Effector CD8-positive, alpha-beta T cell (primary cell): ENCODE results near the gene PARD3B.

Experiments used
- DNase-seq: peaks from one replicate; lab custom pipeline; 2025; lab: John Stamatoyannopoulos, UW

The PARD3B gene

DNA sequence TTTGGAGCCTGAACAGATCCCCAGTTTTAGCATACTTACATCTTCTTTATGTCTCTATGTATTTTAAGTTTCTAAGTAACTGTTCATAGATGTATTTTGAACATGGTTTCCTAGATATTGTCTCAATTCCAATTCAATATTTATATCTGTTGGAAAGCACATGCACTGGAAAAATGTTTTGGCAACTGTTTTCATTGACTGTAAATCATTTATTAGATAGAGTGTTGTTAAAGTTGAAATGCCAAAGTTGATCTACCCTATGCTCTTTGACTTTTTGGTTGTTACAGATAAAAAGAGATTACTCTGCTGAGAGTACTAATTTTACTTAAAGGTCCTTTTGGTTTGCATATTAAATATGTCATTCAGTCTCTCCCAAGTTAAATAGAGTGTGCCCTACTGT is 792.0 kb downstream of the PARD3B start:
- DNase-seq: no peak

DNA sequence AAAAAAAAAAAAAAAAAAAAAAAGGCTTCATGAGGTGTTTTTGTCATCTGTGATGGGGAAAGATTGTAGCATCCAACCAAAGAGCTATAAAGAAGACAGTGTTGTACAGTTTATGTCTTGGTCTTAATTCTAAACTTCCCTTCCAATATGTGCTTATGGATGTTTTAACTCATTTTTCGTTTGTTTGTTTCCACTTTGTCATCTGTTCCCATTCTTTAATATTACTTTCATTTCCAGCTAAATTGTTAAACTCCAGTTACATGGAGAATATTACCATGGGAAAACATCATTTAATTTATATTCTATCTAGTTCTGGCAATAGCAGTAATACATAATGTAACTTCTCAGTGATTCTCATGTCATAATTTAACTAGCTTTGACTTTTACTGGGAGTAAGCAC is 792.9 kb downstream of the PARD3B start:
- DNase-seq: no peak

DNA sequence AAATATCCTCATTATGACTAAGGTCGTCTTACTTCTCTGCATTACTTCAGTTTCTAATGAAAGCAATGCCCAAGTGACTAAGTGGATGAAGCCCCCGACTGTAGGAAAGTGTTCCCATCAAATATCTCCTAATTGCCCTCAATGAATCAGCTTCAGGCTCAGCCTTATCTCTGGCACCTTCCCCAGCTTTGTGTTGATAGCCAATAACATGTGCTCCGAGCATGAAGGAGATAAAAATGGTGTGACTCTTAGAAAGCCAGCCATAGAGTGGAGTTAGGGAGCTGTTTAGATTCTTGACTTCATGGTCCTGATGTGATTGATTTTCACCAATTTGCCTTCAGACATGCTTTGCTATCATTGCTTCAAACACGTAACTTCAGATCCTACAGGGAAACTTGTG is 797.8 kb downstream of the PARD3B start:
- no peak for DNase-seq

DNA sequence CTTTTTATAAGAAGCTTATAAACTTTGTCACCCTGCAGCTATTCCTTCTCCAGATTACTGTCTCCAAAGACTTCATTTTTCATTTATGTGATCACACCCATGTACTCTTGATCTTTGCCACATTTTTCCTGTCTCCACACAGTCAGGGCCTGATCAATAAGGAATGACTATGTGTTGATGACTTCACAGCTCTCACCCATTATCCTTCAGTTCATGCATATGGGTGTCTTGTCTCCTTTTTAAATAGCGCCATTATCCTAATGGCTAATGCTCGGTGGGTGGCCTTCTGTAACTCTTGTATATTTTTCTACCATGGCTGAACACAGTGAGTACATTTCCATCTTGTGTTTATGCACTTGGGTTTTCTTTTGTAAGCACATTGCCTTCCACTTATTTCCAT is 801.4 kb downstream of the PARD3B start:
- DNase-seq: no peak

DNA sequence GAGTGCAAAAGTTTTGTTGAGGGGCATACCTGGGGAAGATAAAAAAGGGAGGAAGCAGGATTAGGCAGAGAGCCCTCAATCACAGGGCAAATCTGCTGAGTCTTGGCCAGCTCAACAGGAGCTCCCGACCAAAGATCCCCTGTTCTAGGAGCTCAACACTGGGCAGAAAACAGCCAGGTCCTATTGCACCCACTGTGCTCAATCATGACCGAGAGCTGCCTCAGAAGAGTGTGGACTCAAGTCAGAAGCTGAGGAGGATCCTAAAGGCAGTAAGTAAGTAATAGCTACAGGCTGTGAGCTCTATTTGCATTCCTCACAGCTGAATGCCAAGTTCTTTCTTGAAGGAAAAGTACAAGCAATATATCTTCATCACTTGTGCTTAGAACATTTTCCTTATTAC is 802.6 kb downstream of the PARD3B start:
- no peak for DNase-seq

GRCh38 chr2:205352094-205352493 is 806.8 kb downstream of the PARD3B start:
- DNase-seq: no peak

DNA sequence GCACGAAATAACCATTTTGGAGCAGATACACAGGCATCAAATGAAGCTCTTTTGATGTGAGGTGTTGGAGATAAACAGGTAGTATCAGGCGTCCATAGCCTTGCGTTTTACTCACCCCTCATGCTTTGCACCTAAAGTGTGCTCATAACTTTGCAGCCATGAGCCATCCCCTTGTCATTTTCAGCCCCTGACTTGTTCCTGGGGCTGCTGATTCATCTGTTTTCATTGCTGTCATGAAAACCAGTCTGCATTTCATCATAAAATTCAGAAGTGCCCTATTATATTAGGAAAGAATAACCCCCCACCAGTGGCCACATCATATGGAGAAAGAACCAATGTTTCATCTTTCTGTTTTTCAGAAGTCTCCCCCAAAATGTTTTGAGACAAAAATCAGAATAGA is 807.3 kb downstream of the PARD3B start:
- no peak for DNase-seq

- no peak for DNase-seq
These were observed 812.5 kb downstream of the PARD3B start for GRCh38 chr2:205357732-205358131.

DNA sequence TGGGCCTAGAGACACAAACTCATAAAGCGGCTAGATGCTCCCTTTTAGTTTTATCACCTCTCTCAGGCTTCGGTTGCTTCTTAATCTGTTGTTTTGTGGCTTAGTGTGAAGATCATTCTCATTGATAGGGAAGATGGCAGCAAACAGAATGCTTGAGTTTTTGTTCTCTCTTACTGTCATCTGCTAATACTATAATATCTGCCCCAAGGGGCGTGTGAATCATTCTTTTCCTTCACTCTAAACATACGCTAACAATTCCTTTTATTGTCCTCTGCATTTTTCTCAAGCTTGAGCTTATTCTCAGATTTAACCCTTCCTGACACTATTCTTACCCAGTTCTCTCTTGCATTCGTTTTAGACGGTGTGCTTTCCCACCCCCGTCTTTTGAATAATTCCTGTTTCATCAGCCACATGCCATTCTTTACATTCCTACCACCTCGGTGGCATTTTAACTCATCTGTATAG is 813.1 kb downstream of the PARD3B start:
- DNase-seq: no peak

DNA sequence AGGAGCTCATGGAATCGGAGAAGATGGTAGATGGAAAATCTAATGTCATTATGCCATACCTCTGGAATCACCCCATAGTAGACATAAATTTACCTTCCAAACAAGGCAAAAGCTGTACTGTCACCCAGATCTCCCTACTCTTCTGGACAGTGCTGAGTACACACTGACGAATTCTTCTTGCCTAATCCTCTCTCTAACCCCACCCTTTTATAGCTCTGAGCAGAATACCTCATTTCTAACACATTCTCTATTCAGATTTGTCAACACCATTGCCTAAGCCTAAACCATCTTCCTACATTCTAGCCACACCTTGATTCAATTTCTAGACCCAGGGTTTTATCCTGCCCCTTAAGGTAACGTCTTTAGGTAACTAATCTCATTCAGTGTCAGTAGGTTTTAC is 816.0 kb downstream of the PARD3B start:
- DNase-seq: no peak

GRCh38 chr2:205361970-205362369 is 816.7 kb downstream of the PARD3B start:
- no peak for DNase-seq

- DNase-seq: no peak
These were observed 819.0 kb downstream of the PARD3B start for GRCh38 chr2:205364261-205364660.

DNA sequence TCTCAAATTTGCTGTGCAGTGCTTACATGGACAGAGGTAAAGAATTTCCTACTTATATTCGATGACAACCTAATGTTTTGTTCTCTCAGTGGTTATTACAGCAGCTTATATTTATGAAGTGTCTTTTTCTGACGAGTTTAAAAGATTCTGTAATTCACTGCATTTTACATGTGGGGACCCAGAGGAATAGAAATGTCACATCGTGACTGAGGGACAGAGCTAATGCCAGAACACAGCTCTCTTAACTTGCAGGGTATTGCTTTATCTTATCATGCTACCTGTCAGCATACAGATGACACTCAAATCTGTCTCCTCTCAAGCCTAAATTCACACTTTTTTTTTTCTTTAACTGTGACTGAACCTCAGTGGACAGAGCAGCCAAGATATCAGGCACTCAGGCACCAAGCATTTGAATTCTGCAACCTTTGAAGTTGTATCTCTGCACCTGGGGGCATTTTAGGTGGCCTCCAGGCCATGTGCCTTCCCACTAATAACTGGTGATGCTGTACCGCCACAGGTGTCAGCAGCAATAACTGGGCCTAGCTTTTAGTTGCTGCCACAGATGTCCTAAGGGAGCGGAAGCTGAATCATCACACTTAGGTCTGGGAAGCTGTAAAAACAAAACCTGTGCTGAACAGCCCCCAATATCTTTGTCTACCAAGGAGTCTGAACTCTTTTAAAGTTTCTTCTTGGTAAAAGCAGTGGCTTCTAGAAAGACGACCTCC is 821.2 kb downstream of the PARD3B start:
- no peak for DNase-seq

- DNase-seq: no peak
These were observed 822.2 kb downstream of the PARD3B start for GRCh38 chr2:205367331-205367935.

DNA sequence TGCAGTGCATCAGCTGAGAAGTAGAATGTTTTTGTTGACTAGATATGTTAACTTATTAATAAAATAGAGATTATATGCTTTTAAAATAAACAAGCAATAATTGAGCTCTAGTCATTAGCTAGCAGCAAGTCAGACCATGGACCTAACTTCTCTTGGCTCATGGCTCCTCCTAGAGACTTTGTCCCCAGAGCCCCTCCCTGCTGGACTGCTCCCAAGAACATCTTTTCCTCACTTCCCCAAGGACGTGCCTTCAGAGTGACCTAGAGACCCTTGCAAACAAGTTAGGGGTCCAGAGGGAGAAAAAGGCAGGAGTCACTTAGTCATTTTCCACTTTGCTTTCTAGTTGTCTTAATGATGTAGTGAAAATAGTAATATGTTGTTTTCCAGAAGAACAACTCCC is 824.5 kb downstream of the PARD3B start:
- no peak for DNase-seq

DNA sequence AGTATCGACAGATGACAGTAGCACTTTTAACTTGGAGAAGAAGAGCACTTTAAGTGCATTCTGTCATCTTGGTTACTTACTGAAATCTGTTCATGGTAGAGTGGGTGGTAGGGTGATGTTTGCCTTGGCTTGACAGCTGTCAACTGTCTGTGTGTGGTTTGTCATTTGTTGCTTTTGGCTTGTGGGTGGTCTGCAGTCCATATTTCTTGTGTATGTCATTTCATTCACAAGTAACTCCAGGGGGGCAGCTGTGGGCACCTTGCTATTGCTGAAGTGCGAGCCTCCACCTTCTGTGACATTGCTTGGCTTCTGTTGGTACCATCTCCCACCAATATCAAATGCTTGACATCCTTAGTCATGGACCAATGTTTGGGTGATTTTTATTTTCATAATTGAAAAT is 825.5 kb downstream of the PARD3B start:
- no peak for DNase-seq

GRCh38 chr2:205372141-205372540 is 826.9 kb downstream of the PARD3B start:
- no peak for DNase-seq

- no peak for DNase-seq
These were observed 830.5 kb downstream of the PARD3B start for GRCh38 chr2:205375461-205376448.

DNA sequence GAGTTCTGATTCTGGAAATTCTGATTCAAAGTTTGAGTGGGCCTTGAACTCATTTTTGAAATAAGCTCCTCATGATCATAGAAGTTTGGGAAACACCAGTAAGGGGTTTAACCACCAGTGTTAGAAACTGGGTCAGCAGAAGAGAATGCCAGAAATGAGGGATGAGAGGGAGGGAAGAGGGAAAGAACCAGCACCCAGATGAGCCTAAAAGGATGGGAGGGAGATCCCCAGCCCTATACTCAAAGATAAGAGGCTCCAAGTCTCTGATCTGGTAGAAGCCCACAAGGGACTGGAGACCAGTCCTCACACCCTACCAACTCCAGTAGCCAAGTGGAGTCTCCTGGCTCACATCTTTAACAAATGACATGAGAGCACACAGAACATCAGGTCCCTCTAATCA is 832.0 kb downstream of the PARD3B start:
- DNase-seq: no peak

DNA sequence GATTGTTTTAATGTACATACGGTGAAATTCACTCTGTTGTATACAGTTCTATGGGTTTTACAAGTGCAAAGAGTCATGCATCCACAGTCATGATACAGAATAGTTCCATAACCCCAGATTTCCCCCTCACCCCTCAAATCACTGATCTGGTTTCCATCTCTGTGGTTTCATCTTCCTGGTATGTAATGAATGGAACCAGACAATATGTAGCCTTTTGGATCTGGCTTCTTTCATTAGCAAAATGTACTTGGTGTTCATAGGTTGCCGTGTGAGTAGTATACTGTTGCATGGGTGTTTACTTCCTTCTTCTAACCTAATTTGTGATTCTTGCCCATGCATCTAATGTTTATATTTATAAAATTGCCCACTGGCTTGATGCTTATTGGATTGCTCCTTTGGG is 838.3 kb downstream of the PARD3B start:
- DNase-seq: no peak

- no peak for DNase-seq
These were observed 840.8 kb downstream of the PARD3B start for GRCh38 chr2:205386109-205386508.

DNA sequence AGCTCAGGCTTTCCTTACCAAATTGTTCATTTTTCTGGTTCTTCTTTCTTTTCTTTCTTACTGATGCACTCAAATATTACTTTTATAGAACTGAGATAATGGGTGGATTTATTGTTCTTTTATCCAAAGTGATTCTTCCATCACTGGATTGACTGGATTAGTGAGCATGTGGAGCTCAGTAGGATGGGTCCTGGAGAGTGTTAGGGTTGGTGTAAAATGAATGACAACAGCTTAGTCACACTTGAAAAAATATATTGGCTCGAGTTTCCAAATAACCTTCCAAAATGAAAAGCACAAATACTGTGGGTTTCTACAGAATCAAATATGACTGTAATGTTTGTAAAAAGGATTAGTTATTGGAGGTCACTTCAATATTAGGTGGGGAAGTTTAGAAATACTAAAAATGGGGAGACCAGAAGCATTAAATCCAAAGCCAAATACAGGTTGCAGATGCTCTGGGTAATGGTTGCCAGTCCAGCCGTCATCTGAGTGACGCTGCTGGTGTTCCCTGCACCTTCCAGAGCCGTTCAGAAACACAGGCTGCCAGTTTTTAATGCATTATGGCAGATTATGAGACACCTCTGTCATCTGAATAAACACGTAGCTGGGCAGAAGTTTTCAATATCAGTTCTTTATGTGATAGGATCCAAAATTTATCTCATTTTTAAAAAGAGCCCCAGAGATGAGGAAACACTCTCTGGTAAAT is 842.2 kb downstream of the PARD3B start:
- no peak for DNase-seq
